ENCODE measurements around the gene ZC3H10. TPM values are rescaled to one million over a fixed set of nuclear protein-coding genes. Genes with fewer than 3 reads are reported as not detected.

Gene ZC3H10
- total and polyA plus RNA-seq, 2 of the 13 experiments (the other 11 are each of a cell fraction or from before 2014, with no cell fraction given) = 0.70 to 2.3 TPM

DNA sequence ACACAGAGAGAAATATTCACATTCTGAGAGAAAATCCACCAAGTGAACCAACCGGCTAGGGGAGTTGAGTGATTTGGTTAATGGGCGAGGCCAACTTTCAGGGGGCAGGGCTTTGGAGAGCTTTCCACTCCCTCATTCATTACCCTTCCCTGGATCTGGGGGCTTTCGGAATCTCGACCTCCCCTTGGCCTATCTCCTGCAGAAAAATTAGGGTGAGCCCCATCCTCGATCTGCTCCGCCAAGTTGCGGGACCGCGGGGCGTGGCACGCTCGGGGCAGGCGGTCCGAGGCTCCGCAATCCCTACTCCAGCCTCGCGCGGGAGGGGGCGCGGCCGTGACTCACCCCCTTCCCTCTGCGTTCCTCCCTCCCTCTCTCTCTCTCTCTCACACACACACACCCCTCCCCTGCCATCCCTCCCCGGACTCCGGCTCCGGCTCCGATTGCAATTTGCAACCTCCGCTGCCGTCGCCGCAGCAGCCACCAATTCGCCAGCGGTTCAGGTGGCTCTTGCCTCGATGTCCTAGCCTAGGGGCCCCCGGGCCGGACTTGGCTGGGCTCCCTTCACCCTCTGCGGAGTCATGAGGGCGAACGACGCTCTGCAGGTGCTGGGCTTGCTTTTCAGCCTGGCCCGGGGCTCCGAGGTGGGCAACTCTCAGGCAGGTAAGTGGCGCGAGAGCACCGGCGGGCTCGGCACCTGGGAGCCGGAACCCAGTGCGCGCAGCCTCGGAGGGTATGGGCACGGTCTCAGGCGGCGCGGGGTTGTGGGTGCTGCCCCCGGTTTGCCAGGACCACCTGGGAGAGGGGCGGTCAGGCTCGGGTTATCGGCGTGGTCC lies 38.1 kb upstream of the ZC3H10 start, which contains the start of gene ERBB3 (continued):
- TF ChIP-seq TEAD2 (CRISPR knock-in tag; IDR thresholded peaks at IDR 0.05) (0 out of 2 replicates have a peak, but pooled peaks have one; percentile 56), HNRNPUL1 (IDR thresholded peaks at IDR 0.05; ENCODE audit: low read depth, low read length) (no peak), TARDBP (CRISPR knock-in tag; IDR thresholded peaks at IDR 0.05) (peak; percentile 65; the same call in 1 of the 2 replicates), RXRA (CRISPR knock-in tag; IDR thresholded peaks at IDR 0.05) (no peak; the same call in none of the 2 replicates), CHD2 (IDR thresholded peaks at IDR 0.05; ENCODE audit: low read depth, low read length) (0 out of 2 replicates have a peak, but pooled peaks have one; percentile 18), ZNF883 (CRISPR knock-in tag; IDR thresholded peaks at IDR 0.05; ENCODE audit: not compliant biosample characterization) (no peak), ZBTB7B (CRISPR knock-in tag; IDR thresholded peaks at IDR 0.05) (peak; percentile 73; the same call in 1 of the 2 replicates), ZNF891 (CRISPR knock-in tag; IDR thresholded peaks at IDR 0.05) (0 out of 2 replicates have a peak, but pooled peaks have one; percentile 57), KLF11 (CRISPR knock-in tag; IDR thresholded peaks at IDR 0.05) (no peak), ZNF781 (CRISPR knock-in tag; IDR thresholded peaks at IDR 0.05; ENCODE audit: borderline replicate concordance, not compliant biosample characterization) (peak; percentile 52), FOSL2 (CRISPR knock-in tag; IDR thresholded peaks at IDR 0.05) (peak; percentile 97), HOXA7 (CRISPR knock-in tag; IDR thresholded peaks at IDR 0.05) (no peak), PAX8 (CRISPR knock-in tag; IDR thresholded peaks at IDR 0.05; ENCODE audit: borderline replicate concordance) (no peak), SMARCC2 (IDR thresholded peaks at IDR 0.05) (no peak), ZNF335 (CRISPR knock-in tag; IDR thresholded peaks at IDR 0.05) (no peak), SP140L (CRISPR knock-in tag; IDR thresholded peaks at IDR 0.05; ENCODE audit: borderline replicate concordance) (no peak), IRX3 (CRISPR knock-in tag; IDR thresholded peaks at IDR 0.05; ENCODE audit: borderline replicate concordance, low read depth) (peak; percentile 83), HCFC1 (IDR thresholded peaks at IDR 0.05; ENCODE audit: low read depth, low read length) (no peak), ONECUT2 (CRISPR knock-in tag; IDR thresholded peaks at IDR 0.05) (peak; percentile 35; the same call in 1 of the 2 replicates), ARNTL (CRISPR knock-in tag; IDR thresholded peaks at IDR 0.05) (no peak), SIN3A (IDR thresholded peaks at IDR 0.05; ENCODE audit: borderline replicate concordance, low read depth, low read length) (peak; percentile 82; the same call in 1 of the 2 replicates), MATR3 (CRISPR knock-in tag; IDR thresholded peaks at IDR 0.05) (no peak), ZNF841 (CRISPR knock-in tag; IDR thresholded peaks at IDR 0.05; ENCODE audit: borderline replicate concordance) (no peak), BHLHE40 (IDR thresholded peaks at IDR 0.05; ENCODE audit: low read length) (no peak)
- TF ChIP-seq, protein P1, sequence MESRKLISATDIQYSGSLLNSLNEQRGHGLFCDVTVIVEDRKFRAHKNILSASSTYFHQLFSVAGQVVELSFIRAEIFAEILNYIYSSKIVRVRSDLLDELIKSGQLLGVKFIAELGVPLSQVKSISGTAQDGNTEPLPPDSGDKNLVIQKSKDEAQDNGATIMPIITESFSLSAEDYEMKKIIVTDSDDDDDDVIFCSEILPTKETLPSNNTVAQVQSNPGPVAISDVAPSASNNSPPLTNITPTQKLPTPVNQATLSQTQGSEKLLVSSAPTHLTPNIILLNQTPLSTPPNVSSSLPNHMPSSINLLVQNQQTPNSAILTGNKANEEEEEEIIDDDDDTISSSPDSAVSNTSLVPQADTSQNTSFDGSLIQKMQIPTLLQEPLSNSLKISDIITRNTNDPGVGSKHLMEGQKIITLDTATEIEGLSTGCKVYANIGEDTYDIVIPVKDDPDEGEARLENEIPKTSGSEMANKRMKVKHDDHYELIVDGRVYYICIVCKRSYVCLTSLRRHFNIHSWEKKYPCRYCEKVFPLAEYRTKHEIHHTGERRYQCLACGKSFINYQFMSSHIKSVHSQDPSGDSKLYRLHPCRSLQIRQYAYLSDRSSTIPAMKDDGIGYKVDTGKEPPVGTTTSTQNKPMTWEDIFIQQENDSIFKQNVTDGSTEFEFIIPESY (CRISPR knock-in tag; IDR thresholded peaks at IDR 0.05) = no peak; the same call in 1 of the 2 replicates
- TF ChIP-seq, protein P2, sequence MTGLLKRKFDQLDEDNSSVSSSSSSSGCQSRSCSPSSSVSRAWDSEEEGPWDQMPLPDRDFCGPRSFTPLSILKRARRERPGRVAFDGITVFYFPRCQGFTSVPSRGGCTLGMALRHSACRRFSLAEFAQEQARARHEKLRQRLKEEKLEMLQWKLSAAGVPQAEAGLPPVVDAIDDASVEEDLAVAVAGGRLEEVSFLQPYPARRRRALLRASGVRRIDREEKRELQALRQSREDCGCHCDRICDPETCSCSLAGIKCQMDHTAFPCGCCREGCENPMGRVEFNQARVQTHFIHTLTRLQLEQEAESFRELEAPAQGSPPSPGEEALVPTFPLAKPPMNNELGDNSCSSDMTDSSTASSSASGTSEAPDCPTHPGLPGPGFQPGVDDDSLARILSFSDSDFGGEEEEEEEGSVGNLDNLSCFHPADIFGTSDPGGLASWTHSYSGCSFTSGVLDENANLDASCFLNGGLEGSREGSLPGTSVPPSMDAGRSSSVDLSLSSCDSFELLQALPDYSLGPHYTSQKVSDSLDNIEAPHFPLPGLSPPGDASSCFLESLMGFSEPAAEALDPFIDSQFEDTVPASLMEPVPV (CRISPR knock-in tag; IDR thresholded peaks at IDR 0.05) = peak; percentile 80
- TF ChIP-seq, protein P3, sequence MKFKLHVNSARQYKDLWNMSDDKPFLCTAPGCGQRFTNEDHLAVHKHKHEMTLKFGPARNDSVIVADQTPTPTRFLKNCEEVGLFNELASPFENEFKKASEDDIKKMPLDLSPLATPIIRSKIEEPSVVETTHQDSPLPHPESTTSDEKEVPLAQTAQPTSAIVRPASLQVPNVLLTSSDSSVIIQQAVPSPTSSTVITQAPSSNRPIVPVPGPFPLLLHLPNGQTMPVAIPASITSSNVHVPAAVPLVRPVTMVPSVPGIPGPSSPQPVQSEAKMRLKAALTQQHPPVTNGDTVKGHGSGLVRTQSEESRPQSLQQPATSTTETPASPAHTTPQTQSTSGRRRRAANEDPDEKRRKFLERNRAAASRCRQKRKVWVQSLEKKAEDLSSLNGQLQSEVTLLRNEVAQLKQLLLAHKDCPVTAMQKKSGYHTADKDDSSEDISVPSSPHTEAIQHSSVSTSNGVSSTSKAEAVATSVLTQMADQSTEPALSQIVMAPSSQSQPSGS (CRISPR knock-in tag; IDR thresholded peaks at IDR 0.05) = no peak

Measured in HepG2 (cell line).